ENCODE measurements around the gene CEP44.
"Not testable (repeated sequence)": the region's sequence is repeated elsewhere in the genome, so short reads cannot be mapped to it uniquely, and the experiment has no call there.

Gene CEP44

DNA sequence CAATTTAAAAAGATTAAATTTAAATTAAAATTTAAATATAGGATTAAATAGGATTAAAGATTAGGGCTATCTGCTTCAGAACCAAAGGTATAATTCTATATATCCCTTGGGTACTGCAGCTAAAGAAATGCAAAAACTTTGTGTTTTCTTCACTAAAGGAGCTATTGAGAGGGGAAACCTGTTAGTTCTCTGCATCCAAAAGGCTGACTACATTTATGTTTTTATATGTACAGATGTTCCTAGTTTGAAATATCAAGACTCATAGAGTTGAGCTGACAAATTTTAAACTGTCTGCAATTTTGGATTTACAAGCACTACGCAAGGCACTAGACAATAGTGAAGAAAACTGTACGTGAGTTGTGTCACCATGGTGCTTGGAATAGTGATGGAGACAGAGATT, 95.2 kb downstream of the CEP44 start:
- Histone ChIP-seq H2AFZ (ENCODE audit: low read length) (no peak overlapping the region), H3K27me3 (replicated peaks; ENCODE audit: insufficient read depth, low read length) (no peaks in the 10 kb centered on the region), H3K27ac (ENCODE audit: low read length) (no peak overlapping the region), H3K9me3 (replicated peaks; ENCODE audit: insufficient read depth, low read length) (no peaks in the 10 kb centered on the region), H3K36me3 (replicated peaks; ENCODE audit: insufficient read depth, low read length) (no peaks in the 10 kb centered on the region), H3K4me2 (ENCODE audit: low read depth, low read length) (no peak overlapping the region), H3K79me2 (ENCODE audit: low read length) (no peaks in the 10 kb centered on the region), H3K4me3 (ENCODE audit: low read length) (no peak overlapping the region), H3K4me1 (ENCODE audit: low read length) (no peaks in the 10 kb centered on the region), H3K9ac (ENCODE audit: low read length) (no peak overlapping the region), H3F3A (ENCODE audit: insufficient read depth, low read length) (no peaks in the 10 kb centered on the region), H4K20me1 (ENCODE audit: insufficient read depth, low read length) (no peaks in the 10 kb centered on the region), H3K9me2 (replicated peaks; ENCODE audit: insufficient read depth, low read length) (no peaks in the 10 kb centered on the region)
- TF ChIP-seq EZH2 (optimal IDR thresholded peaks at IDR 0.05; ENCODE audit: low read depth, low read length) (no peak), EZH2phosphoT487 (IDR thresholded peaks at IDR 0.05; ENCODE audit: low read length) (no peak)
- TF ChIP-seq, protein P1, sequence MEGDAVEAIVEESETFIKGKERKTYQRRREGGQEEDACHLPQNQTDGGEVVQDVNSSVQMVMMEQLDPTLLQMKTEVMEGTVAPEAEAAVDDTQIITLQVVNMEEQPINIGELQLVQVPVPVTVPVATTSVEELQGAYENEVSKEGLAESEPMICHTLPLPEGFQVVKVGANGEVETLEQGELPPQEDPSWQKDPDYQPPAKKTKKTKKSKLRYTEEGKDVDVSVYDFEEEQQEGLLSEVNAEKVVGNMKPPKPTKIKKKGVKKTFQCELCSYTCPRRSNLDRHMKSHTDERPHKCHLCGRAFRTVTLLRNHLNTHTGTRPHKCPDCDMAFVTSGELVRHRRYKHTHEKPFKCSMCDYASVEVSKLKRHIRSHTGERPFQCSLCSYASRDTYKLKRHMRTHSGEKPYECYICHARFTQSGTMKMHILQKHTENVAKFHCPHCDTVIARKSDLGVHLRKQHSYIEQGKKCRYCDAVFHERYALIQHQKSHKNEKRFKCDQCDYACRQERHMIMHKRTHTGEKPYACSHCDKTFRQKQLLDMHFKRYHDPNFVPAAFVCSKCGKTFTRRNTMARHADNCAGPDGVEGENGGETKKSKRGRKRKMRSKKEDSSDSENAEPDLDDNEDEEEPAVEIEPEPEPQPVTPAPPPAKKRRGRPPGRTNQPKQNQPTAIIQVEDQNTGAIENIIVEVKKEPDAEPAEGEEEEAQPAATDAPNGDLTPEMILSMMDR (IDR thresholded peaks at IDR 0.05; ENCODE audit: low read length): no peak
- no peak for DNase-seq

DNA sequence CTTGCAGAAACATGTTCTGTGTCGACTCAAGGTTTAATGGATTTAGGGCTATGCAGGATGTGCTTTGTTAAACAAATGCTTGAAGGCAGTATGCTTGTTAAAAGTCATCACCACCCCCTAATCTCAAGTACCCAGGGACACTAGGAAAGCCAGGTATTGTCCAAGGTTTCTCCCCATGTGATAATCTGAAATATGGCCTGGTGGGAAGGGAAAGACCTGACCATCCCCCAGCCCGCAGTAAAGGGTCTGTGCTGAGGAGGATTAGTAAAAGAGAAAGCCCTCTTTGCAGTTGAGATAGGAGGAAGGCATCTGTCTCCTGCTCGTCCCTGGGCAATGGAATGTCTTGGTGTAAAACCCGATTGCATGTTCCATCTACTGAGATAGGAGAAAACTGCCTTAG, 96.5 kb downstream of the CEP44 start:
- not testable (repeated sequence) for DNase-seq; H3K27me3 ChIP-seq (replicated peaks; ENCODE audit: insufficient read depth, low read length); H2AFZ ChIP-seq (ENCODE audit: low read length); H3K4me1 ChIP-seq (ENCODE audit: low read length); H3F3A ChIP-seq (ENCODE audit: insufficient read depth, low read length); H3K79me2 ChIP-seq (ENCODE audit: low read length); H3K27ac ChIP-seq (ENCODE audit: low read length); H4K20me1 ChIP-seq (ENCODE audit: insufficient read depth, low read length); H3K9me3 ChIP-seq (replicated peaks; ENCODE audit: insufficient read depth, low read length); H3K36me3 ChIP-seq (replicated peaks; ENCODE audit: insufficient read depth, low read length); H3K9me2 ChIP-seq (replicated peaks; ENCODE audit: insufficient read depth, low read length); H3K4me2 ChIP-seq (ENCODE audit: low read depth, low read length); H3K4me3 ChIP-seq (ENCODE audit: low read length); H3K9ac ChIP-seq (ENCODE audit: low read length)

DNA sequence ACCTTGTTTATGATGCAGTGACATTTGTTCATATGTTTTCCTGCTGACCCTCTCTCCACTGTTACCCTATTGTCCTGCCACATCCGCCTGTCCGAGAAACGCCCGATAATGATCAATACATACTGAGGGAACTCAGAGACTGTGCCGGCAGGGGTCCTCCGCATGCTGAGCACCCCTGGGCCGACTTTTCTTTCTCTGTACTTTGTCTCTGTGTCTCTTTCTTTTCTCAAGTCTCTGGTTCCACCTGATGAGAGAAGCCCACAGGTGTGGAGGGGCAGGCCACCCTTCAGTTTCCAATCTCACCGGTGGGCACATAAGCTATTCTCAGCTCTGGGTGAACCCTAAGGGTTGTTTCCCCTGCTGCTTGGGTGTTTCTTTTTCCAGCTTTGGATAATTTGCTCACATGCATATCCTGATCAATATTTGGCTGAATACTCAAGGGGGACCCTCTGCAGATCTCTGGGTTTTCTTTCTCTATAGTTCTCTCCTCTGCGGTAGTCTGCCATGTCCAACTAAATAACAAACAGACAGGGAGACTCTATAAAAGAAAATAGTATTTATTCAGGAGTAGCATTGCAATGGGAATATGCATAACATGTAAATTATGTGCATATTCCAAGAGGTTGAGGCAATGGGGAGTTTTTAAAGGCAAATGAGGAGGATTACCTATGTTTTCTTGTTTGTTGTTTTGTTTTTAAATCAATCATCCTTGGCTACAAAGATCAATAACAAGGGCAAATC, 97.2 kb downstream of the CEP44 start:
- Histone ChIP-seq H2AFZ (ENCODE audit: low read length) (no peak overlapping the region), H3F3A (ENCODE audit: insufficient read depth, low read length) (no peaks in the 10 kb centered on the region), H3K27me3 (replicated peaks; ENCODE audit: insufficient read depth, low read length) (no peaks in the 10 kb centered on the region), H3K9me2 (replicated peaks; ENCODE audit: insufficient read depth, low read length) (no peaks in the 10 kb centered on the region), H3K4me1 (ENCODE audit: low read length) (no peaks in the 10 kb centered on the region), H4K20me1 (ENCODE audit: insufficient read depth, low read length) (no peaks in the 10 kb centered on the region), H3K4me3 (ENCODE audit: low read length) (no peak overlapping the region), H3K4me2 (ENCODE audit: low read depth, low read length) (no peak overlapping the region), H3K9ac (ENCODE audit: low read length) (no peak overlapping the region), H3K27ac (ENCODE audit: low read length) (no peak overlapping the region), H3K36me3 (replicated peaks; ENCODE audit: insufficient read depth, low read length) (no peaks in the 10 kb centered on the region), H3K9me3 (replicated peaks; ENCODE audit: insufficient read depth, low read length) (no peaks in the 10 kb centered on the region), H3K79me2 (ENCODE audit: low read length) (no peaks in the 10 kb centered on the region)
- no peak for DNase-seq
- TF ChIP-seq EZH2phosphoT487 (IDR thresholded peaks at IDR 0.05; ENCODE audit: low read length): no peak

DNA sequence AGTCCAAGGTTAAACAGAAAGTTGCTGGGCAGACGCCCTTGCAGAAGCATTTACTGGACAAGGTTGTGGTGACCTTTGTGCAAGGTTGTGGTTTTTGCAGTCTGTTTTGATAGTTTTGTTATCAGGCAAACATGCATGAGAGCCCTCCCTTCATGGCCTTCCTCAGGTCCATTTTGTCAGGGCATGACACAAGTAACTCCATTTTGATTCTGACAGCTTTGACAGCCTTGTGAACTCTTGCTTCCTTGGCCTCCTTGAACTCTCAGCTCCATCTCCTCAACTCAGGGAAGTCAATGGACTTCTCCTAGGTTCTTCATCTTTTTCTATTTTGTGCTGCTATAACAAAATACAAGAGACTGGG, 97.7 kb downstream of the CEP44 start:
- H3K9me2 ChIP-seq (replicated peaks; ENCODE audit: insufficient read depth, low read length): no peaks in the 10 kb centered on the region
- no peak overlapping the region for H2AFZ ChIP-seq (ENCODE audit: low read length)
- H3F3A ChIP-seq (ENCODE audit: insufficient read depth, low read length): no peaks in the 10 kb centered on the region
- H3K27me3 ChIP-seq (replicated peaks; ENCODE audit: insufficient read depth, low read length): no peaks in the 10 kb centered on the region
- no peaks in the 10 kb centered on the region for H3K36me3 ChIP-seq (replicated peaks; ENCODE audit: insufficient read depth, low read length)
- no peak overlapping the region for H3K4me2 ChIP-seq (ENCODE audit: low read depth, low read length)
- H3K9me3 ChIP-seq (replicated peaks; ENCODE audit: insufficient read depth, low read length): no peaks in the 10 kb centered on the region
- H4K20me1 ChIP-seq (ENCODE audit: insufficient read depth, low read length): no peaks in the 10 kb centered on the region
- no peak overlapping the region for H3K27ac ChIP-seq (ENCODE audit: low read length)
- DNase-seq: no peak
- H3K9ac ChIP-seq (ENCODE audit: low read length): no peak overlapping the region
- no peaks in the 10 kb centered on the region for H3K4me1 ChIP-seq (ENCODE audit: low read length)
- no peak overlapping the region for H3K4me3 ChIP-seq (ENCODE audit: low read length)
- H3K79me2 ChIP-seq (ENCODE audit: low read length): no peaks in the 10 kb centered on the region
- no peak for TF ChIP-seq EZH2phosphoT487 (IDR thresholded peaks at IDR 0.05; ENCODE audit: low read length)
- TF ChIP-seq, protein P1 (IDR thresholded peaks at IDR 0.05; ENCODE audit: low read length): no peak

Measured in MM.1S (cell line).